K562 (cell line): ENCODE measurements around the gene CAPRIN1. TPM values are rescaled to one million over a fixed set of nuclear protein-coding genes. Genes with fewer than 3 reads are reported as not detected.
A peak's percentile ranks its signal among the peaks of the same experiment; 100 is the strongest.

Experiments used
- CBX5 ChIP-seq: IDR thresholded peaks from 2 replicates; pipeline ENCODE4 v1.6.1; 2014; ENCODE audit warnings: low read depth, borderline replicate concordance
- DDX20 ChIP-seq: fragments of 450-650 bp; IDR thresholded peaks from 2 replicates; pipeline ENCODE4 v1.6.1; 2016; ENCODE audit warnings: missing genetic modification characterization, low read depth, mild to moderate bottlenecking, missing compliant biosample characterization, moderate library complexity
- E2F1 ChIP-seq: sonication (generic); formaldehyde crosslinking; IDR thresholded peaks from 2 replicates; pipeline ENCODE4 v1.8.1; 2023; ENCODE audit warnings: mild to moderate bottlenecking, missing genetic modification reagents, moderate library complexity
- ELK1 ChIP-seq: sonication (generic); formaldehyde crosslinking; IDR thresholded peaks from 2 replicates; pipeline ENCODE4 v1.8.1; 2022; ENCODE audit warnings: missing genetic modification reagents
- FOXO4 ChIP-seq: fragments of 450-650 bp; formaldehyde crosslinking; IDR thresholded peaks from 2 replicates; pipeline ENCODE4 v1.4.0; 2020; ENCODE audit warnings: mild to moderate bottlenecking, moderate library complexity
- FOXP1 ChIP-seq: sonication (generic); formaldehyde crosslinking; IDR thresholded peaks from 2 replicates; pipeline ENCODE4 v1.8.0; 2022; ENCODE audit warnings: mild to moderate bottlenecking, missing genetic modification reagents
- HDAC2 ChIP-seq: fragments of 450-650 bp; IDR thresholded peaks from 2 replicates; pipeline ENCODE4 v1.6.1; 2016; ENCODE audit warnings: mild to moderate bottlenecking
- MEIS2 ChIP-seq: fragments of 450-650 bp; IDR thresholded peaks from 2 replicates; pipeline ENCODE4 v1.6.1; 2014; ENCODE audit warnings: mild to moderate bottlenecking; ENCODE audit not compliant: partially characterized antibody
- MLX ChIP-seq, 2 experiments: fragments of 450-650 bp in 1 of 2; sonication (generic) in 1 of 2; formaldehyde crosslinking; conservative IDR thresholded peaks; 2 replicates each; pipeline versions ENCODE4 v1.4.0 to v1.8.1; 2020 to 2022; ENCODE audit warnings: mild to moderate bottlenecking in 1 of 2, missing genetic modification reagents in 1 of 2
- NR3C1 ChIP-seq: sonication (generic); formaldehyde crosslinking; IDR thresholded peaks from 2 replicates; pipeline ENCODE4 v1.8.1; 2022; ENCODE audit warnings: missing genetic modification reagents
- PHTF2 ChIP-seq: fragments of 250-450 bp; sonication (Bioruptor Pico); IDR thresholded peaks from 2 replicates; pipeline ENCODE4 v1.5.0; 2021; ENCODE audit warnings: mild to moderate bottlenecking
- POLR2A ChIP-seq: fragments of 450-650 bp; conservative IDR thresholded peaks from 2 replicates; pipeline ENCODE4 v1.6.1; 2016
- RAD21 ChIP-seq, 2 experiments: fragments of 250-450 bp in 1 of 2; fragments of 450-650 bp in 1 of 2; sonication (Bioruptor Pico) in 1 of 2; formaldehyde crosslinking in 1 of 2; IDR thresholded peaks in 1 of 2; conservative IDR thresholded peaks in 1 of 2; 2 replicates each; pipeline versions ENCODE4 v1.4.0 to v1.8.0; 2020 to 2022; ENCODE audit warnings: mild to moderate bottlenecking in 2 of 2, moderate library complexity in 1 of 2
- RB1 ChIP-seq: fragments of 450-650 bp; IDR thresholded peaks from 2 replicates; pipeline ENCODE4 v1.6.1; 2017; ENCODE audit warnings: low read depth, mild to moderate bottlenecking
- SLC30A9 ChIP-seq: fragments of 250-450 bp; sonication (Bioruptor Pico); IDR thresholded peaks from 2 replicates; pipeline ENCODE4 v1.8.0; 2022; ENCODE audit warnings: mild to moderate bottlenecking, moderate library complexity
- SOX6 ChIP-seq: fragments of 450-650 bp; IDR thresholded peaks from 2 replicates; pipeline ENCODE4 v1.6.1; 2014; ENCODE audit warnings: mild to moderate bottlenecking
- SP1 ChIP-seq: sonication (generic); formaldehyde crosslinking; IDR thresholded peaks from 2 replicates; pipeline ENCODE4 v1.8.1; 2022; ENCODE audit warnings: mild to moderate bottlenecking, missing genetic modification reagents
- SREBF2 ChIP-seq: sonication (generic); formaldehyde crosslinking; IDR thresholded peaks from 2 replicates; pipeline ENCODE4 v1.4.0; 2020; ENCODE audit warnings: mild to moderate bottlenecking, missing genetic modification reagents
- XRCC4 ChIP-seq: IDR thresholded peaks from one replicate; pipeline ENCODE4 v1.6.1; 2011; ENCODE audit not compliant: insufficient read depth, insufficient read length; ENCODE audit errors: extremely low read depth
- ZC3H11A ChIP-seq: IDR thresholded peaks from 2 replicates; pipeline ENCODE4 v1.6.1; 2012; ENCODE audit warnings: low read depth, low read length, improper control_type of control experiment
- ZFP30 ChIP-seq: fragments of 250-450 bp; sonication (Bioruptor Pico); IDR thresholded peaks from 2 replicates; pipeline ENCODE4 v1.8.0; 2022; ENCODE audit warnings: moderate library complexity, mild to moderate bottlenecking, inconsistent platforms, borderline replicate concordance
- ZNF140 ChIP-seq: fragments of 250-450 bp; sonication (Bioruptor Pico); IDR thresholded peaks from 2 replicates; pipeline ENCODE4 v1.8.0; 2021; ENCODE audit warnings: moderate library complexity, mild to moderate bottlenecking, inconsistent platforms
- ZNF239 ChIP-seq: fragments of 250-450 bp; sonication (Bioruptor Pico); IDR thresholded peaks from 2 replicates; pipeline ENCODE4 v1.4.0; 2020; ENCODE audit warnings: mild to moderate bottlenecking
- polyA plus RNA-seq, 8 experiments: library from polyadenylated mRNA; depleted of rRNA in 4 of 8; stranded (reverse) in 5 of 8; unstranded in 3 of 8; fragments of >200 nt; fragmentation: Nextera tagmentation in 2 of 8; fragmentation: Illumina TruSeq in 1 of 8; extraction: Ambion mirVana in 2 of 8; extraction: Trizol in 1 of 8; gene quantifications; 2 replicates each; pipeline versions ENCODE4 v1.2.1 to v1.2.3, GENCODE V29; 2011 to 2014; ENCODE audit warnings: inconsistent platforms in 1 of 8, missing spikeins in 1 of 8
- total RNA-seq, 7 experiments: library from RNA; depleted of rRNA in 6 of 7; stranded (reverse); fragments of >200 nt in 6 of 7; fragmentation: Illumina TruSeq in 2 of 7; extraction: Trizol in 2 of 7; gene quantifications; 2 replicates each; pipeline versions ENCODE4 v1.2.1 to v1.2.3, GENCODE V29; 2011 to 2021; ENCODE audit warnings: low replicate concordance in 1 of 7

The CAPRIN1 gene
- total and polyA plus RNA-seq, 9 of the 15 experiments (the other 6 are each of a cell fraction or from before 2014, with no cell fraction given), result 49.6 to 271 (median 244) TPM

GRCh38 chr11:34105079-34105956 lies 53.8 kb downstream of the CAPRIN1 start, which contains the start of gene NAT10 (continued):
- TF ChIP-seq FOXO4 (CRISPR knock-in tag) (peak; percentile 80; the same call in 1 of the 2 replicates), PHTF2 (no peak; the same call in 1 of the 2 replicates), SREBF2 (CRISPR knock-in tag) (0 out of 2 replicates have a peak, but pooled peaks have one; percentile 65), MLX (CRISPR knock-in tag; conservative IDR thresholded peaks at IDR 0.05) (peak; percentile 56 to 86; a peak in 1 of 4 replicates), ELK1 (CRISPR knock-in tag) (no peak), ZC3H11A (no peak), SOX6 (peak; percentile 43; the same call in 1 of the 2 replicates), RAD21 (CRISPR knock-in tag; conservative IDR thresholded peaks at IDR 0.05 in 1 of 2, IDR thresholded peaks at IDR 0.05 in 1 of 2) (peak; percentile 3 to 26; a peak in 3 of 4 replicates), POLR2A (peak; percentile 96), CBX5 (no peak), RB1 (peak; percentile 68), HDAC2 (peak; percentile 95), ZFP30 (CRISPR knock-in tag) (peak; percentile 20; the same call in 1 of the 2 replicates), NR3C1 (CRISPR knock-in tag) (no peak), FOXP1 (peak; percentile 91; the same call in 1 of the 2 replicates), SP1 (CRISPR knock-in tag) (peak; percentile 86), ZNF140 (CRISPR knock-in tag) (no peak), XRCC4 (no peak), DDX20 (tag) (no peak), SLC30A9 (CRISPR knock-in tag) (no peak), MEIS2 (peak; percentile 71), ZNF239 (CRISPR knock-in tag) (no peak), E2F1 (CRISPR knock-in tag) (peak; percentile 66; the same call in 1 of the 2 replicates)
